Adrenal gland (tissue), 12 donors: ENCODE data around the gene TMEM255B. TPM values are rescaled to one million over a fixed set of nuclear protein-coding genes. Genes with fewer than 3 reads are reported as not detected.

Experiments used
- DNase-seq, 7 donors: peaks; one replicate each; pipeline ENCODE4 v3.0.0-alpha.2; 2019 to 2020
- H3K27ac ChIP-seq, 5 donors: fragments of 200-600 bp; sonication (generic) in 4 of 5; 1 replicate in 3 of 5; 2 replicates in 2 of 5; pipeline versions ENCODE4 v1.5.1 to v1.8.0; 2016 to 2020; ENCODE audit warnings: mild to moderate bottlenecking in 1 of 5
- H3K27me3 ChIP-seq: fragments of 200-600 bp; 2 replicates; pipeline ENCODE4 v1.8.0; 2021
- H3K36me3 ChIP-seq, 2 donors: fragments of 200-600 bp; replicated peaks in 1 of 2; 1 replicate in 1 of 2; 2 replicates in 1 of 2; pipeline versions ENCODE4 v1.5.1 to v1.8.0; 2018 to 2022
- H3K4me1 ChIP-seq, 2 donors: fragments of 200-600 bp; replicated peaks in 1 of 2; 1 replicate in 1 of 2; 2 replicates in 1 of 2; pipeline versions ENCODE4 v1.5.1 to v1.8.0; 2018 to 2021
- H3K4me3 ChIP-seq, 4 donors: fragments of 200-600 bp; sonication (generic) in 3 of 4; one replicate each; pipeline ENCODE4 v1.5.1; 2016 to 2018
- H3K9me3 ChIP-seq, 3 donors: fragments of 200-600 bp; sonication (generic) in 1 of 3; replicated peaks in 1 of 3; 1 replicate in 2 of 3; 2 replicates in 1 of 3; pipeline versions ENCODE4 v1.5.1 to v1.8.0; 2016 to 2021
- CTCF ChIP-seq, 6 experiments: fragments of 450-650 bp in 4 of 6; fragments of 200-600 bp in 2 of 6; sonication (generic) in 1 of 6; IDR thresholded peaks; 1 replicate in 5 of 6; 2 replicates in 1 of 6; pipeline versions ENCODE4 v1.5.1 to v1.8.0; 2016 to 2021; ENCODE audit warnings: antibody characterized with exemption in 6 of 6, mild to moderate bottlenecking in 2 of 6, moderate library complexity in 1 of 6
- POLR2A ChIP-seq, 2 donors: fragments of 450-650 bp; IDR thresholded peaks; one replicate each; pipeline ENCODE4 v1.6.1; 2017; ENCODE audit warnings: antibody characterized with exemption in 2 of 2, mild to moderate bottlenecking in 2 of 2, moderate library complexity in 1 of 2
- WGBS, 4 donors: extraction: QIAGEN DNeasy Blood & Tissue Kit in 2 of 4; methylation state at CpG; one replicate each; pipeline versions ENCODE4 v1.1.5 to v1.1.7; 2013 to 2017; 5-methylcytosine and 5-hydroxymethylcytosine counted together
- intact Hi-C, 2 donors: fragments of 100-400 bp; cut with DNase I; formaldehyde crosslinking; loops; one replicate each; pipeline versions ENCODE4 v1.14.1 to v1.15.0; 2022 to 2023
- polyA plus RNA-seq, 3 donors: library from polyadenylated mRNA; stranded (reverse); fragments of 200-250 nt in 2 of 3; fragments of 350-450 nt in 1 of 3; fragmentation: Illumina TruSeq in 1 of 3; extraction: RNeasy Lipid Tissue Mini Kit (QIAGEN cat#74804) in 1 of 3; gene quantifications; one replicate each; pipeline ENCODE4 v1.2.3, GENCODE V29; 2013 to 2014
- total RNA-seq, 9 donors: library from RNA; depleted of rRNA in 4 of 9; stranded (reverse); fragments of >200 nt in 4 of 9; fragments of 120-200 nt in 1 of 9; fragmentation: NEBNext Ultra II Directional in 1 of 9; extraction: Animal tissue kit (Norgen Biotek cat#: 25700) in 1 of 9; gene quantifications; one replicate each; pipeline versions ENCODE4 v1.1.0 to v1.2.4, GENCODE V29; 2013 to 2023
- donor health status: healthy with polysubstance abuse.
- donor health status: Bipolar disorder and iron deficiency.
- donor health status: DM: yes; HTN: yes; CAD: no.
- donor health status: DM: no; HTN: no; CAD: no.
- donor health status: DM: no; HTN: no; CAD: no.
- donor health status: DM: yes; HTN: yes; CAD: no.

The TMEM255B gene
- total and polyA plus RNA-seq, 12 donors = 1.3 to 60.1 (median 17.2) TPM

GRCh38 chr13:113812178-113813040, 53.4 kb downstream of the TMEM255B start:
- H3K27me3 ChIP-seq = no peaks in the 10 kb centered on the region
- H3K4me1 ChIP-seq = no peaks in the 10 kb centered on the region
- intact Hi-C loops = no loop called here
- H3K9me3 ChIP-seq = no peaks in the 10 kb centered on the region
- no peaks in the 10 kb centered on the region for H3K36me3 ChIP-seq
- WGBS, 4 donors = 80 to 90% (median 83%) methylated on average over 24 to 51 of the region's 51 CpGs
- no peak overlapping the region for H3K4me3 ChIP-seq
- no peak for TF ChIP-seq POLR2A (IDR thresholded peaks at IDR 0.05)
- no peak for TF ChIP-seq CTCF (IDR thresholded peaks at IDR 0.05)
- no peak overlapping the region for H3K27ac ChIP-seq
- DNase-seq = no peak

- no peak for DNase-seq
Measured at GRCh38 chr13:113813070-113813748, 54.2 kb downstream of the TMEM255B start.

GRCh38 chr13:113813749-113814434, 54.9 kb downstream of the TMEM255B start:
- Histone ChIP-seq H3K27me3 (no peaks in the 10 kb centered on the region), H3K9me3 (no peaks in the 10 kb centered on the region), H3K36me3 (no peaks in the 10 kb centered on the region), H3K27ac (peak overlapping the region in 1 of 5 donors; percentile 52), H3K4me3 (no peak overlapping the region), H3K4me1 (no peaks in the 10 kb centered on the region)
- TF ChIP-seq POLR2A (IDR thresholded peaks at IDR 0.05) (no peak), CTCF (IDR thresholded peaks at IDR 0.05) (no peak)
- 55 to 71% (median 60%) methylated on average over 13 to 28 of the region's 28 CpGs for WGBS, 4 donors
- peak in 2 of 7 donors; percentile 48 to 67 for DNase-seq
- intact Hi-C loops = no loop called here

More at GRCh38 chr13:113813070-113813748, 54.2 kb downstream of the TMEM255B start:
- no peaks in the 10 kb centered on the region for H3K36me3 ChIP-seq
- H3K4me3 ChIP-seq = no peak overlapping the region
- H3K27ac ChIP-seq = peak overlapping the region in 1 of 5 donors; percentile 22
- H3K9me3 ChIP-seq = no peaks in the 10 kb centered on the region
- no peaks in the 10 kb centered on the region for H3K4me1 ChIP-seq
- TF ChIP-seq CTCF (IDR thresholded peaks at IDR 0.05) (no peak), POLR2A (IDR thresholded peaks at IDR 0.05) (no peak)
- no peaks in the 10 kb centered on the region for H3K27me3 ChIP-seq
- 84 to 92% (median 86%) methylated on average over 23 to 30 of the region's 30 CpGs for WGBS, 4 donors
- intact Hi-C loops = no loop called here

- TF ChIP-seq CTCF (IDR thresholded peaks at IDR 0.05) (no peak), POLR2A (IDR thresholded peaks at IDR 0.05) (no peak)
Measured at GRCh38 chr13:113814435-113814821, 55.4 kb downstream of the TMEM255B start.

More at GRCh38 chr13:113814435-113814821, 55.4 kb downstream of the TMEM255B start:
- no peaks in the 10 kb centered on the region for H3K9me3 ChIP-seq
- no peak for DNase-seq
- H3K4me1 ChIP-seq = no peaks in the 10 kb centered on the region
- intact Hi-C loops = no loop called here
- H3K4me3 ChIP-seq = no peak overlapping the region
- peak overlapping the region in 1 of 5 donors; percentile 52 for H3K27ac ChIP-seq
- H3K27me3 ChIP-seq = no peaks in the 10 kb centered on the region
- 72 to 82% (median 74%) methylated on average over 4 to 11 of the region's 11 CpGs for WGBS, 4 donors
- no peaks in the 10 kb centered on the region for H3K36me3 ChIP-seq
